Psoas muscle (tissue), 8 donors: ENCODE measurements around the gene STXBP6. TPM values are rescaled to one million over a fixed set of nuclear protein-coding genes. Genes with fewer than 3 reads are reported as not detected.

Experiments used
- ATAC-seq, 4 donors: fragments of 200-7000 bp; cut with Tn5 transposase; one replicate each; pipeline ENCODE4 v1.9.1; 2020; ENCODE audit warnings: moderate library complexity in 3 of 4, mild to moderate bottlenecking in 2 of 4
- DNase-seq, 2 donors: peaks; one replicate each; pipeline ENCODE4 v3.0.0-alpha.2; 2020
- H3K27ac ChIP-seq: fragments of 200-600 bp; one replicate; pipeline ENCODE4 v1.8.0; 2022
- H3K27me3 ChIP-seq, 3 donors: fragments of 200-600 bp in 1 of 3; one replicate each; pipeline versions ENCODE4 v1.6.1 to v1.8.0; 2013 to 2022; ENCODE audit warnings: low read length in 2 of 3, mild to moderate bottlenecking in 2 of 3, moderate library complexity in 1 of 3; ENCODE audit not compliant: insufficient read depth in 3 of 3
- H3K36me3 ChIP-seq, 2 donors: fragments of 200-600 bp in 1 of 2; one replicate each; pipeline versions ENCODE4 v1.6.1 to v1.8.0; 2013 to 2022; ENCODE audit warnings: low read depth in 1 of 2, mild to moderate bottlenecking in 1 of 2, moderate library complexity in 1 of 2; ENCODE audit not compliant: insufficient read depth in 1 of 2
- H3K4me1 ChIP-seq: fragments of 200-600 bp; one replicate; pipeline ENCODE4 v1.8.0; 2022
- H3K4me3 ChIP-seq: fragments of 200-600 bp; one replicate; pipeline ENCODE4 v1.8.0; 2022; ENCODE audit warnings: mild to moderate bottlenecking
- H3K9me3 ChIP-seq: fragments of 200-600 bp; one replicate; pipeline ENCODE4 v1.8.0; 2022
- CTCF ChIP-seq: fragments of 200-600 bp; IDR thresholded peaks from one replicate; pipeline ENCODE4 v1.8.0; 2022; ENCODE audit warnings: antibody characterized with exemption
- WGBS, 3 donors: extraction: QIAGEN DNeasy Blood & Tissue Kit; methylation state at CpG; one replicate each; pipeline versions ENCODE4 v1.1.6 to v1.1.7; 2013; 5-methylcytosine and 5-hydroxymethylcytosine counted together
- intact Hi-C, 2 donors: fragments of 100-400 bp; cut with DNase I; formaldehyde crosslinking; loops; one replicate each; pipeline versions ENCODE4 v1.11.0 to v1.14.2; 2022
- polyA plus RNA-seq, 3 donors: library from polyadenylated mRNA; stranded (reverse); fragments of 200-250 nt; gene quantifications; one replicate each; pipeline ENCODE4 v1.2.3, GENCODE V29; 2013
- total RNA-seq, 4 donors: library from RNA; stranded (reverse); fragmentation: NEBNext Ultra II Directional in 2 of 4; extraction: Animal tissue kit (Norgen Biotek cat#: 25700) in 2 of 4; gene quantifications; one replicate each; pipeline versions ENCODE4 v1.2.1 to v1.2.4, GENCODE V29; 2021 to 2023
- donor health status: healthy with polysubstance abuse.
- donor health status: DM: no; HTN: no; CAD: no; lungs with moderate emphysema.
- donor health status: Bipolar disorder and iron deficiency.
- donor health status: healthy.
- donor health status: DM: yes; HTN: yes; CAD: no.
- donor health status: DM: no; HTN: no; CAD: no.
- donor health status: DM: no; HTN: no; CAD: no.
- donor health status: DM: yes; HTN: yes; CAD: no.

STXBP6 gene
- total and polyA plus RNA-seq, 7 donors = 1.1 to 3.5 (median 2.2) TPM

GRCh38 chr14:24996930-24997725, 52.8 kb downstream of the STXBP6 start:
- intact Hi-C loops = no loop called here
- no peak for TF ChIP-seq CTCF
- Histone ChIP-seq H3K4me1 (no peaks in the 10 kb centered on the region), H3K27me3 (no peaks in the 10 kb centered on the region), H3K9me3 (no peaks in the 10 kb centered on the region), H3K4me3 (no peak overlapping the region), H3K27ac (no peak overlapping the region), H3K36me3 (no peaks in the 10 kb centered on the region)
- WGBS, 3 donors = 84 to 85% (median 85%) methylated on average over 6 of the region's 6 CpGs
- no peak for DNase-seq
- ATAC-seq = no peak

- H3K27ac ChIP-seq = no peak overlapping the region
- H3K36me3 ChIP-seq = no peaks in the 10 kb centered on the region
- no peaks in the 10 kb centered on the region for H3K27me3 ChIP-seq
- H3K9me3 ChIP-seq = no peaks in the 10 kb centered on the region
- no peak for TF ChIP-seq CTCF
- H3K4me3 ChIP-seq = no peak overlapping the region
- H3K4me1 ChIP-seq = no peaks in the 10 kb centered on the region
- DNase-seq (no peak), ATAC-seq (no peak)
- intact Hi-C loops = no loop called here
- 93 to 97% (median 94%) methylated on average over 4 of the region's 4 CpGs for WGBS, 3 donors
These were observed 54.9 kb downstream of the STXBP6 start for GRCh38 chr14:24995016-24995415.

GRCh38 chr14:24993631-24994030, 56.3 kb downstream of the STXBP6 start:
- H3K9me3 ChIP-seq = no peaks in the 10 kb centered on the region
- TF ChIP-seq CTCF = no peak
- H3K27ac ChIP-seq = no peak overlapping the region
- intact Hi-C loops = no loop called here
- no peaks in the 10 kb centered on the region for H3K36me3 ChIP-seq
- ATAC-seq (no peak), DNase-seq (no peak)
- no peaks in the 10 kb centered on the region for H3K27me3 ChIP-seq
- H3K4me3 ChIP-seq = no peak overlapping the region
- H3K4me1 ChIP-seq = no peaks in the 10 kb centered on the region

- DNase-seq = no peak
- Histone ChIP-seq H3K9me3 (no peaks in the 10 kb centered on the region), H3K36me3 (no peaks in the 10 kb centered on the region), H3K4me1 (no peaks in the 10 kb centered on the region), H3K4me3 (no peak overlapping the region), H3K27me3 (no peaks in the 10 kb centered on the region), H3K27ac (no peak overlapping the region)
- ATAC-seq = no peak
- 92 to 98% (median 95%) methylated on average over 5 of the region's 5 CpGs for WGBS, 3 donors
- TF ChIP-seq CTCF = no peak
- intact Hi-C loops = no loop called here
These were observed 57.2 kb downstream of the STXBP6 start for GRCh38 chr14:24992624-24993360.
